A673 (cell line): ENCODE measurements around the gene FDXR.

Experiments
- CTCF ChIP-seq: fragments of 300-800, 200-600 bp; sonication (generic); conservative IDR thresholded peaks from 2 replicates; pipeline ENCODE4 v1.5.1; 2017; ENCODE audit warnings: low read depth, mild to moderate bottlenecking, antibody characterized with exemption, low read length, moderate library complexity, mixed read lengths
- EZH2 ChIP-seq: fragments of 200-600 bp; sonication (generic); IDR thresholded peaks from 2 replicates; pipeline ENCODE4 v1.6.1; 2017; ENCODE audit warnings: borderline replicate concordance, low read depth, mild to moderate bottlenecking, mixed read lengths, antibody characterized with exemption, low read length; ENCODE audit not compliant: poor library complexity, severe bottlenecking

DNA sequence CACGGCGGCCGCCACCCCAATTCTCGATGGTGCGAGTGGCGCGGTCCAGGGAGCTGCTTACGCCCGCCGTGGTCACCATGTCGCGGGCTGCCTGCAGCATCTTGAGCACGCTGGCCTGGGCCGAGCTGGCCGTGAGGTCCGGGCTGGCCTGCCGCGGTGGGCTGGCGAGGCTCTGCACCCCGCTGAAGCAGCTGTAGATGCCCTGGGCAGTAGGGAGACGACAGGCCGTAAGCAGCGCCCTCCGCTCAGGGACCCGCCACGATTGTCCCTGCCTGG is 29.5 kb downstream of the FDXR start:
- TF ChIP-seq CTCF (no peak), EZH2 (no peak)
